Measurements from ENCODE around the gene CUL5. TPM values are rescaled to one million over a fixed set of nuclear protein-coding genes. Genes with fewer than 3 reads are reported as not detected.

The CUL5 gene
- total RNA-seq, 1 donor from 2014 or later = 32.3 TPM

Other genes starting within 250 kb of the CUL5 start
- 22.8 and 62.1 TPM in 2 replicates for gene SLC35F2, start 150.1 kb upstream of the CUL5 start, total RNA-seq
- gene RAB39A, start 80.5 kb upstream of the CUL5 start, total RNA-seq = not detected in 2 replicates
- 95.5 and 106 TPM in 2 replicates for gene ACAT1, start 112.7 kb downstream of the CUL5 start, total RNA-seq
- gene NPAT, start 213.7 kb downstream of the CUL5 start, total RNA-seq = 10.9 and 16.5 TPM in 2 replicates
- gene ATM, start 214.2 kb downstream of the CUL5 start, total RNA-seq = 59.1 and 65.7 TPM in 2 replicates